ENCODE data around the gene PTPRE.

GRCh38 chr10:127912607-127913367, 5.9 kb downstream of the PTPRE start:
- TF ChIP-seq CTCF (IDR thresholded peaks at IDR 0.05) (no peak), EZH2phosphoT487 (IDR thresholded peaks at IDR 0.05) (no peak), EZH2 (IDR thresholded peaks at IDR 0.05) (no peak)

All from neural progenitor cell (in vitro differentiated cells).